Naive B cell (primary cell): ENCODE data around the gene RBM33. TPM values are rescaled to one million over a fixed set of nuclear protein-coding genes. Genes with fewer than 3 reads are reported as not detected.
A peak's percentile ranks its signal among the peaks of the same experiment; 100 is the strongest.

Experiments used
- ATAC-seq, 2 donors: fragments of 150-1000 bp; cut with Tn5 transposase; 2 replicates each; pipeline ENCODE4 v1.10.0; 2021; ENCODE audit warnings: low read depth in 2 of 2, mild to moderate bottlenecking in 2 of 2, moderate library complexity in 2 of 2
- DNase-seq: peaks from one replicate; pipeline ENCODE4 v3.0.0; 2022
- H3K27ac Mint-ChIP-seq, 6 donors: one replicate each; pipeline ENCODE4 v1.8.0; 2020 to 2022; ENCODE audit warnings: mild to moderate bottlenecking in 6 of 6, mixed read lengths in 6 of 6, moderate library complexity in 5 of 6, inconsistent platforms in 2 of 6
- H3K27me3 Mint-ChIP-seq, 3 donors: one replicate each; pipeline ENCODE4 v1.8.0; 2021 to 2022; ENCODE audit warnings: mixed read lengths in 3 of 3, mild to moderate bottlenecking in 1 of 3
- H3K36me3 Mint-ChIP-seq, 2 donors: one replicate each; pipeline ENCODE4 v1.8.0; 2020 to 2022; ENCODE audit warnings: mixed read lengths in 2 of 2, inconsistent platforms in 1 of 2, mild to moderate bottlenecking in 1 of 2
- H3K4me1 Mint-ChIP-seq, 3 donors: one replicate each; pipeline ENCODE4 v1.8.0; 2020 to 2022; ENCODE audit warnings: mixed read lengths in 3 of 3, inconsistent platforms in 1 of 3, mild to moderate bottlenecking in 1 of 3, moderate library complexity in 1 of 3
- H3K4me3 Mint-ChIP-seq, 8 donors: one replicate each; pipeline ENCODE4 v1.8.0; 2020 to 2022; ENCODE audit warnings: mild to moderate bottlenecking in 8 of 8, mixed read lengths in 8 of 8, moderate library complexity in 8 of 8, inconsistent platforms in 2 of 8
- H3K9me3 Mint-ChIP-seq, 7 donors: one replicate each; pipeline ENCODE4 v1.8.0; 2020 to 2022; ENCODE audit warnings: mixed read lengths in 7 of 7, mild to moderate bottlenecking in 5 of 7, inconsistent platforms in 2 of 7, moderate library complexity in 1 of 7
- polyA plus RNA-seq, 6 donors: library from polyadenylated mRNA; unstranded; fragments of 300-500 nt; fragmentation: Illumina TruSeq; gene quantifications; one replicate each; pipeline ENCODE4 v1.2.3, GENCODE V29; 2021; ENCODE audit warnings: low read depth in 6 of 6

The RBM33 gene
- polyA plus RNA-seq, 6 donors from 2014 or later: 26.1 to 87.0 (median 44.6) TPM

DNA sequence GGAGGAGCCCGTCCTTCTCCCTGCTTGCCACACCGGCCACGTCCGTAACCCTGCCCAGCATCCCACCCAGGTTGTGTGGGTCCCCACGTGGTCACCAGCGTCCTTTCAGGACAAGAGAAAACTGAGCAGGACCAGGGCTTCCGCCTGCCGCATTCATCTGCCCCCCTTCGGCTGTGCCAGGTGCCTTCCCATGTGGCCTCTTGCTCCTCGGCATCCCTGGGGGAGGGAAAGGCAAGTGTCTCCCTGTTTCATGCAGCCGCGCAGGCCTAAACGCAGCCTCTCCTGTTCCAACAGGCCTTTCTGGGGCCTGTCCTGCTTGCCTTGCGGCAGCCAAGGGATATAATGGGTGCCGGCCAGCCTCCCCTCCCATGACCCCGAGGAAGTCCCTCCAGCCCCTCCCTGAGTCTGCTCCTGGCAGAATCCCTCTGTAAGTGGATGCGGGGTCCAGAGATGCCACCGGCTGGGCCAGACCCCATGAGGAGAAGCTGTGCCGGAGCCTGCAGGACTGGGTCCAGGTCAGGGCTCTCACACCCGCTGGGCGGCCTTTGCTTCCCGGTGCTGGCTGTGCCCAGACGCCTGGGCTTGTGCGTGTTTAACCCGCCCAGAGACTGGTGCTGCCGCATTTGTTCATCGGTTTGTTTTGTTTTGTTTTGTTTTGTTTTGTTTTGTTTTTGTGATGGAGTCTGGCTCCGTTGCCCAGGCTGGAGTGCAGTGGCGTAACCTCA lies 144.7 kb downstream of the RBM33 start:
- Mint-ChIP-seq H3K4me1 (peaks cover 8 to 10% (median 9%) of the 10 kb centered on the region in 3 donors), H3K27ac (no peak overlapping the region), H3K36me3 (peaks cover under 1 to 11% of the 10 kb centered on the region in 2 donors), H3K4me3 (peak overlapping the region in 1 of 8 donors; percentile 12), H3K9me3 (peaks cover 0 to 4% (median 0%) of the 10 kb centered on the region in 7 donors), H3K27me3 (peaks cover 5 to 16% (median 13%) of the 10 kb centered on the region in 3 donors)
- ATAC-seq (no peak), DNase-seq (no peak)

- Mint-ChIP-seq H3K4me3 (no peak overlapping the region), H3K27ac (no peak overlapping the region), H3K27me3 (peaks cover 8 to 19% (median 19%) of the 10 kb centered on the region in 3 donors), H3K4me1 (peaks cover 8 to 10% (median 9%) of the 10 kb centered on the region in 3 donors), H3K9me3 (peaks cover 0 to 4% (median 0%) of the 10 kb centered on the region in 7 donors), H3K36me3 (peaks cover 0 to 5% of the 10 kb centered on the region in 2 donors)
- DNase-seq (no peak), ATAC-seq (no peak)
Measured at GRCh38 chr7:155790666-155791065, 146.2 kb downstream of the RBM33 start.

GRCh38 chr7:155791214-155791737 lies 146.8 kb downstream of the RBM33 start:
- H3K27ac Mint-ChIP-seq: peak overlapping the region in 1 of 6 donors; percentile 19
- peaks cover 6 to 22% (median 13%) of the 10 kb centered on the region in 3 donors for H3K27me3 Mint-ChIP-seq
- ATAC-seq (no peak), DNase-seq (no peak)
- H3K4me1 Mint-ChIP-seq: peaks cover 5 to 8% (median 8%) of the 10 kb centered on the region in 3 donors
- H3K36me3 Mint-ChIP-seq: no peaks in the 10 kb centered on the region
- H3K4me3 Mint-ChIP-seq: no peak overlapping the region
- H3K9me3 Mint-ChIP-seq: peaks cover 0 to 4% (median 0%) of the 10 kb centered on the region in 7 donors

DNA sequence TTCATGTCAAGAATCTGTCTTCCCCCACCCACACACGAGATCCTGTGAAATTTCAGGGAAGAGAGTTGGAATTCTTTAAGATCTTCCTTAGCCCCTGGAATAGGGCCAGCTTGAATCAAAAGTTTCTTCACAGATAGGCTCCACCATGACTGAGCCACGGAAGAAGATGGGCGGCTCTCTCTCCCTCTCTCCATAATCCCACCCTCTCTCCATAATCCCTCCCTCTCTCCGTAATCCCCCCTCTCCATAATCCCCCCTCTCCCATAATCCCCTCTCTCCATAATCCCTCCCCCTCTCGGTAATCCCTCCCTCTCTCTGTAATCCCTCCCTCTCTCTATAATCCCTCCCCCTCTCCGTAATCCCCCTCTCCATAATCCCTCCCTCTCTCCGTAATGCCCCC lies 147.4 kb downstream of the RBM33 start:
- Mint-ChIP-seq H3K4me3 (no peak overlapping the region), H3K27ac (no peak overlapping the region), H3K4me1 (peaks cover 5 to 8% (median 6%) of the 10 kb centered on the region in 3 donors), H3K36me3 (no peaks in the 10 kb centered on the region), H3K27me3 (peaks cover 4 to 27% (median 12%) of the 10 kb centered on the region in 3 donors), H3K9me3 (peaks cover 0 to 4% (median 0%) of the 10 kb centered on the region in 7 donors)
- no peak for ATAC-seq
- DNase-seq: no peak

DNA sequence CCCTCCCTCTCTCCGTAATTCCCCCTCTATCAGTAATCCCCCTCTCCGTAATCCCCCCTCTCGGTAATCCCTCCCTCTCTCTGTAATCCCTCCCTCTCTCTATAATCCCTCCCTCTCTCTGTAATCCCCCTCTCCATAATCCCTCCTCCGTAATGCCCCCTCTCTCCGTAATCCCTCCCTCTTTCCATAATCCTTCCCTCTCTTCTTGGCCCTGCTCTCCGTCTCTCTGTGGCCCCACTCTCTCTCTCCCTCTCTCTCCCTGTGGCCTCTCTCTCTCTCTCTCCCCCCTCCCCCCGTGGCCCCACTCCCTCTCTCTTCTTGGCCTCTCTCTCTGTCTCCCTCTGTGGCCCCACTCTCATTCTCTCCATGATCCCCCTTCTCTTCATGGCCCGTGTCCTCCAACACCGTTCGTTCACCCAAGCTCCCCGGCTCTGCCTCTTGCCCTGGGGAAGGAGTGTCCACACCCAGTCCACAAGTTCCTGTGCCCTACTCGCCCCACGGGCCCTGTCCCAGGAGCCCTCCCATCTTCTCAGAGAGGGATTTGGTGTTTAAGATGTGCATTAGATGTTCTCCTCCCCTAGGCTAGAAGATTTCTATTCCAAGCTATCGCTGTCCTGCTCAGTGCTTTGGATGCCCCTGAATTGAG lies 148.0 kb downstream of the RBM33 start:
- peaks cover 0 to 4% (median 0%) of the 10 kb centered on the region in 7 donors for H3K9me3 Mint-ChIP-seq
- no peak overlapping the region for H3K4me3 Mint-ChIP-seq
- H3K4me1 Mint-ChIP-seq: peaks cover 5 to 7% (median 6%) of the 10 kb centered on the region in 3 donors
- H3K27me3 Mint-ChIP-seq: peaks cover 4 to 29% (median 11%) of the 10 kb centered on the region in 3 donors
- no peak overlapping the region for H3K27ac Mint-ChIP-seq
- ATAC-seq (no peak), DNase-seq (no peak)
- no peaks in the 10 kb centered on the region for H3K36me3 Mint-ChIP-seq

GRCh38 chr7:155792999-155793560 lies 148.6 kb downstream of the RBM33 start:
- no peaks in the 10 kb centered on the region for H3K9me3 Mint-ChIP-seq

DNA sequence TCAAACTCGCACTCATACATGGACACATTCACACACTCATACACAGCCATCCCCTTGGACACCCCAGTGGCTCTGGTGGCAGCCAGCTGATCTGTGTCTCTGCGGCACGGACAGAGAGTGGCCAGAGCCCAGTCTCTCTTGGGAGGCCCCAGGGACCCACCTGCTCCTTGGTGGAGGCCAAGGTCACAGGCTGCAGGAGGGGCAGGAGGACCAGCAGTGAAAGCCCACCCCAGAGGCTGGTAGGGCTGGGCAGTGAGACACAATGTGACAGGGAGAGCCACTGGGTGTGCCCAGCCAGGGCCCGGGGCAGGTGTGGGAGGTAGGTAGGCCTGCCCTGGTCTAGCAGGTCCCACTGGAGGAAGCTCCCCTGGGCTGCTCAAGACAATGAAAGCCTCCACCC lies 149.3 kb downstream of the RBM33 start:
- no peak overlapping the region for H3K27ac Mint-ChIP-seq
- no peak overlapping the region for H3K4me3 Mint-ChIP-seq
- H3K36me3 Mint-ChIP-seq: no peaks in the 10 kb centered on the region
- peaks cover 5 to 22% (median 10%) of the 10 kb centered on the region in 3 donors for H3K27me3 Mint-ChIP-seq
- H3K9me3 Mint-ChIP-seq: no peaks in the 10 kb centered on the region
- no peak for DNase-seq
- no peak for ATAC-seq
- H3K4me1 Mint-ChIP-seq: peaks cover 5 to 8% (median 6%) of the 10 kb centered on the region in 3 donors

More at GRCh38 chr7:155792999-155793560, 148.6 kb downstream of the RBM33 start:
- DNase-seq (no peak), ATAC-seq (no peak)
- peaks cover 4 to 23% (median 5%) of the 10 kb centered on the region in 3 donors for H3K27me3 Mint-ChIP-seq
- peaks cover 0 to 2% (median under 1%) of the 10 kb centered on the region in 3 donors for H3K4me1 Mint-ChIP-seq
- H3K36me3 Mint-ChIP-seq: no peaks in the 10 kb centered on the region
- H3K4me3 Mint-ChIP-seq: no peak overlapping the region
- H3K27ac Mint-ChIP-seq: no peak overlapping the region

- no peaks in the 10 kb centered on the region for H3K36me3 Mint-ChIP-seq
- H3K27me3 Mint-ChIP-seq: peaks cover 5 to 18% (median 14%) of the 10 kb centered on the region in 3 donors
- ATAC-seq: no peak
- no peak overlapping the region for H3K4me3 Mint-ChIP-seq
- H3K4me1 Mint-ChIP-seq: peaks cover 7 to 13% (median 9%) of the 10 kb centered on the region in 3 donors
- H3K27ac Mint-ChIP-seq: no peak overlapping the region
- H3K9me3 Mint-ChIP-seq: no peaks in the 10 kb centered on the region
- DNase-seq: no peak
Measured at GRCh38 chr7:155794196-155794595, 149.7 kb downstream of the RBM33 start.

DNA sequence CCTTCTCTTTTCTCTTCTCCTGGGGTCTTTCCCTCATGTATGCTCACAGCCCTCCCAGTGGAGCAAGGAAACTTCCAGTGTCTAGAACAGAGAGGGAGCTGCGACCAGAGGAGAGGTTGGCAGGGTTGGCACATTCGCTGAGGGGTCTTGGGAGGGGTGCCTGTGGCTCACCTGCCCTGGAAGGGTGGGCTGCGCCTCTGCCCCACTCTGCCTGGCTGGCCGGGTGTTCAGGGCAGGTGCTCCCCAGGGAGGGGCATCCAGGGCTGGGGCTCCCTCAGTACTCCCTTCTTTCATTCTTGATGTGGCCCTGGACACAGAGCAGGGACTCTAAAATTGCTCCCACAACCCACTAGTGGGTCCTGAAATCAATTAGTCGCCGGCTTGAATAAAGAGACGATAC lies 150.9 kb downstream of the RBM33 start:
- Mint-ChIP-seq H3K4me3 (no peak overlapping the region), H3K27ac (no peak overlapping the region), H3K9me3 (no peaks in the 10 kb centered on the region), H3K36me3 (no peaks in the 10 kb centered on the region), H3K27me3 (peaks cover 16 to 28% (median 21%) of the 10 kb centered on the region in 3 donors), H3K4me1 (peaks cover 7 to 18% (median 9%) of the 10 kb centered on the region in 3 donors)
- ATAC-seq (no peak), DNase-seq (no peak)

DNA sequence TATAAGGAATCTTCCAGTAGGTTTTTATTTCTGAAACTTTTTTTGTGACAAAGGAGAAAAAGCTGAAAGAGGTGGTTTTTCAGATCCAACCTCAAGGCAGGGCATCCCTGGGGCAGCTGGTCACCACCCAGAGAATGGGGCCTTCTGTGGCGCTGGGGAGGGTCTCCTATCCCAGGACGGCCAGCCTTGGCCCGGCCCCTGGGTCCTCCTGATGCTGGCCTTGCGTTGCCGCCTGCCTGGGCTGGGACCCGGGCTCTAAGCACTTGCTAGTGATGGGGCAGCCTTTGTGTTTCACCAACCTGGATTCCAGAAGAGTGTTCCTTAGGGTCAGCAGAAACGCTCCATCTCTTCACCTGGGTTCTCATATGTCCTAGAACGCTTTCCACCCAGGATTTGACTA lies 151.5 kb downstream of the RBM33 start:
- H3K4me3 Mint-ChIP-seq: no peak overlapping the region
- H3K4me1 Mint-ChIP-seq: peaks cover 7 to 18% (median 9%) of the 10 kb centered on the region in 3 donors
- no peak for ATAC-seq
- no peak for DNase-seq
- H3K27me3 Mint-ChIP-seq: peaks cover 22 to 33% (median 27%) of the 10 kb centered on the region in 3 donors
- no peaks in the 10 kb centered on the region for H3K9me3 Mint-ChIP-seq
- H3K36me3 Mint-ChIP-seq: no peaks in the 10 kb centered on the region
- H3K27ac Mint-ChIP-seq: no peak overlapping the region

GRCh38 chr7:155796381-155797261 lies 152.2 kb downstream of the RBM33 start:
- peak; percentile 52 to 70 for ATAC-seq
- DNase-seq: peak; percentile 60
- Mint-ChIP-seq H3K9me3 (no peaks in the 10 kb centered on the region), H3K4me3 (peak overlapping the region in 1 of 8 donors; percentile 68), H3K4me1 (peaks cover 7 to 18% (median 9%) of the 10 kb centered on the region in 3 donors), H3K27ac (no peak overlapping the region), H3K27me3 (peaks cover 29 to 39% (median 32%) of the 10 kb centered on the region in 3 donors), H3K36me3 (no peaks in the 10 kb centered on the region)
